Stimulated activated CD8-positive, alpha-beta memory T cell treated with anti-CD3 and anti-CD28 coated beads, Interleukin-12 subunit alpha, Interleukin-12 subunit beta, amount 100 ng/mL, for 24 hours (primary cell): ENCODE measurements around the gene ADAMTS9.

Experiments
- DNase-seq: peaks from one replicate; pipeline ENCODE4 v3.0.0-alpha.2; 2020; ENCODE audit errors: extremely low read depth

ADAMTS9 gene

GRCh38 chr3:64651741-64652241 is 36.0 kb downstream of the ADAMTS9 start:
- DNase-seq = no peak

GRCh38 chr3:64651303-64651702 is 36.5 kb downstream of the ADAMTS9 start:
- DNase-seq = no peak

- DNase-seq = no peak
Measured at GRCh38 chr3:64650715-64651114, 37.1 kb downstream of the ADAMTS9 start.

GRCh38 chr3:64650096-64650622 is 37.6 kb downstream of the ADAMTS9 start:
- DNase-seq = no peak

GRCh38 chr3:64648927-64649906 is 38.6 kb downstream of the ADAMTS9 start:
- DNase-seq = no peak

GRCh38 chr3:64647825-64648224 is 40.0 kb downstream of the ADAMTS9 start:
- DNase-seq = no peak

GRCh38 chr3:64645243-64645642 is 42.6 kb downstream of the ADAMTS9 start:
- DNase-seq = no peak

- DNase-seq = no peak
Measured at GRCh38 chr3:64644483-64644882, 43.3 kb downstream of the ADAMTS9 start.

GRCh38 chr3:64642327-64643151 is 45.3 kb downstream of the ADAMTS9 start:
- no peak for DNase-seq

GRCh38 chr3:64638981-64639481 is 48.8 kb downstream of the ADAMTS9 start:
- no peak for DNase-seq

GRCh38 chr3:64638511-64638910 is 49.3 kb downstream of the ADAMTS9 start:
- DNase-seq = no peak

- no peak for DNase-seq
Measured at GRCh38 chr3:64634417-64634816, 53.4 kb downstream of the ADAMTS9 start.

- DNase-seq = no peak
Measured at GRCh38 chr3:64631951-64632350, 55.8 kb downstream of the ADAMTS9 start.

GRCh38 chr3:64627471-64628321 is 60.1 kb downstream of the ADAMTS9 start:
- DNase-seq = no peak

GRCh38 chr3:64627042-64627441 is 60.8 kb downstream of the ADAMTS9 start:
- no peak for DNase-seq

- no peak for DNase-seq
Measured at GRCh38 chr3:64625381-64625780, 62.4 kb downstream of the ADAMTS9 start.

GRCh38 chr3:64623125-64623524 is 64.7 kb downstream of the ADAMTS9 start:
- DNase-seq = no peak

GRCh38 chr3:64621726-64622395 is 65.9 kb downstream of the ADAMTS9 start:
- DNase-seq = no peak

GRCh38 chr3:64621275-64621674 is 66.5 kb downstream of the ADAMTS9 start:
- no peak for DNase-seq

GRCh38 chr3:64620020-64620419 is 67.8 kb downstream of the ADAMTS9 start:
- DNase-seq = no peak
